ENCODE measurements around the gene TMEM178B.
A peak's percentile ranks its signal among the peaks of the same experiment; 100 is the strongest.
"Not testable (repeated sequence)": the region's sequence is repeated elsewhere in the genome, so short reads cannot be mapped to it uniquely, and the experiment has no call there.

The TMEM178B gene

DNA sequence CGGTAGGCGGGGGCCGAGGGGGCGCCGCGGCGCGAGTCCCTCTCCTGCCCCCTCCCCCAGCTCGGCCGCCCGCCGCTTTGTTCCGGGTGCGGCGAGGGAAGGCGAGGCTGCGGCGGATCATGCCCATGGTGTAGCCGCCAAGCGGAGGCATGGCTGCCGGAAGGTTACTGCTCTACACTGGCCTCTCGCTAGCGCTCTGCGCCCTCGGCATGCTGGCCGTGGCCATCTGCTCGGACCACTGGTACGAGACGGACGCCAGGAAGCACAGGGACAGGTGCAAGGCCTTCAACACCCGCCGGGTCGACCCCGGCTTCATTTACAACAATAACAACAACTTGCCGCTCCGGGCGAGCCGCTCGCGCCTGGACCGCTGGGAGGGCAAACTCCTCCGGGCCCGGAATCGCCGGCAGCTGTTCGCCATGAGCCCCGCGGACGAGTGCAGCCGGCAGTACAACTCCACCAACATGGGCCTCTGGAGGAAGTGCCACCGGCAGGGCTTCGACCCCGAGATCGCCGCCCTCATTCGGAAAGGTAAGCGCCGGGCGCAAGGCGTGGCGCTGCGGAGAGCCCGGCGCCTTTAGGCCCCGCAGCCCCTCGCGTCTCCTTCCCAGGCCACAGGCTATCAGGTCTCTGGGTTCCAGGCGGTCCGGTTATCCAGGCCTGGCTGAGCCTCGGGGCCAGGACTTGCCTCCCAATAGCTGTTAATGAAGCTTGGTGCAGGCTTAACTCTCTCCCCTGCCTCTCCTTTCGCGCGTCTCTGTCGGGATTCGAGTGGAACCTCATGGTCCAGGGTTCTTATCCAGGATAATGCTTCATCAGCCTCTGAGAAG is 513 bp downstream of the TMEM178B start:
- peak; percentile 12 for DNase-seq

DNA sequence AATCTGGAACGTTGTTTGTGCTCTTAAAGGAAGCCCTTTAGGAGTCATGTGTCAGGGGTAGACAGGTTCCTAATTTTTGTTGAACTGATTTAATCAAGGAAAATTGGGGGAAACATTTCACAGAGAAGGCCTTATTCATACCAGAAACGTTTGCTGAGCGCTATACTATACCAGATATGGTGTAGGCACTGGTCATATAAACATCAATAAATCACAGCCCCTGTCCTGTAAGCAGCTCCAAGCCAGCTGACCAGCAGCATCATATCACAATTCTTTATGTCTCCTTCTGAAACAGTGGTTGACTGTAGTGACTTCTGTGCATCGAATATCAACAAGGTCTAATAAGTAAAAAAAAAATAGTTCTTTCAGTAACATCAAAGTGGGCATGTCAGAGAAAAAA is 1.1 kb downstream of the TMEM178B start:
- DNase-seq, result no peak

DNA sequence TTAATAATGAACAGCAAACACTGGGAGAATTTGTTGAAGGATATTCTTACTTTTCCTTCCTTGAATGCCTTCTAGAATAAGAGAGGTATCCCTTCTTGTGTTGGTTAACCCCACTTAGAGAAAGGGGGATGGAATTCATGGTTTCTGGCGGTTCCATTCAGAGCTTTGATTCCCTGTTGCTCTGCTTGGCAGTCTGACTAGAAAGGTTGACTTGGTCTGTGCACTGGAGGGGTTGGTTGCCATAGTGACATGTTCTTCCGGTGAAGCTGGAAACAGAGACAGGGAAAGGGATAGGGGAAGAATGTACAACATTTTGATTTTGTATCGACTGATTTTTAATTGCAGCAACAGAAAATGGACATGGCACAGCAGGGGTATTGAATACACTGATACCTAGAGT is 2.5 kb downstream of the TMEM178B start:
- DNase-seq, result peak; percentile 36

DNA sequence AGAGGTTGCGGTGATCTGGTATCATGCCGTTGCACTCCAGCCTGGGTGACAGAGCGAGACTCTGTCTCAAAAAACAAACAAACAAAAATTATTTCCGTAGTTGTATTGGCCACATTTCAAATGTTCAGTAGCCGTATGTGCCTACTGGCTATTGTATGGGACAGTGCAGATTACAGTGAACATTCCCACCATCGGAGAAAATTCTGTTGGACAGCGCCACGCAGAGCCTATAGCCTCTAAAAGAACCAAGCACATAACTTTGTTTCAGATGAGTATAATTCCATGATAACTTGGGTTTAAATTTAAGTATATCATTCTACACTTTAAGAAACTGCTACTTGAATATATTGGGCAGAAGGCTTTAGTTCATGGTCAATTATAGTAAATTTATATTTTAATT is 5.4 kb downstream of the TMEM178B start:
- no peak for DNase-seq

DNA sequence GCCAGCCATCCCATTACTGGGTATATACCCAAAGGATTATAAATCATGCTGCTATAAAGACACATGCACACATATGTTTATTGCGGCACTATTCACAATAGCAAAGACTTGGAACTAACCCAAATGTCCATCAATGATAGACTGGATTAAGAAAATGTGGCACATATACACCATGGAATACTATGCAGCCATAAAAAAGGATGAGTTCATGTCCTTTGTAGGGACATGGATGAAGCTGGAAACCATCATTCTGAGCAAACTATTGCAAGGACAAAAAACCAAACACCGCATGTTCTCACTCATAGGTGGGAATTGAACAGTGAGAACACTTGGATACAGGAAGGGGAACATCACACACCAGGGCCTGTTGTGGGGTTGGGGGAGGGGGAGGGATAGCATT is 15.6 kb downstream of the TMEM178B start:
- not testable (repeated sequence) for DNase-seq

DNA sequence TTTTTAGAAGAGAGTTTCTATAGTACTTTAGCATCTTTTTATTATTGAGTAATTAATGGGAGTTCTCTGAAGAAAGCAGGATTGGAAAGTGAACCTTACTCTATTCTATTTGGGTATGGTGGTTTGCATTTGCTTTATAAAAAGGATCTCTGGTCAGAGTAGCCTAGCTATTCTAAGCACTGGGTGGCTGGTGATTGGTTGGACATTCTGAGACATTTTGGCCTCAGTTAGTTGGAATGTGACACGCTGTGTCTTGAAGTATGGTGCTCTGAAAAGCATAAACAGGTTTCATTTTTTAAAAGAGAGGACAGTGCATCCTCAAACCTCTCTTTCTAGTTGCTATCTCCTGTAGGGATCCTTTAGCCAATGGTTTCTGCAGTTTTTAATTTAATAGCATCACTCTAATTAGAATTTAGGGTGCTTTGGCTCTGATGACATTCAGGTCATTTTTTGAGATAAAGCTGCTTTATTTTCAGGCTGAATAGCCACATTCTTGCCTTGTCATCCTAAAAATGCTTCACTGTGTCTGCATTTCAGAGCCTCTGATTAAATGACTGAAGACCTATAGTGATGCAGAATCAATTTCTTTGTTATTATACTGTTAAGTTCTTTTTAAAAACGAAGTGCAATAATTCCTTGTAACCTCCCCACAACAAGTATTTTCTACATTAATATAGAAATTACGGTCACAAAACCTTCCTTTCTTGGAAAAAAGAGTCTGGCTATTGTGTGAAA is 20.6 kb downstream of the TMEM178B start:
- DNase-seq, result no peak

DNA sequence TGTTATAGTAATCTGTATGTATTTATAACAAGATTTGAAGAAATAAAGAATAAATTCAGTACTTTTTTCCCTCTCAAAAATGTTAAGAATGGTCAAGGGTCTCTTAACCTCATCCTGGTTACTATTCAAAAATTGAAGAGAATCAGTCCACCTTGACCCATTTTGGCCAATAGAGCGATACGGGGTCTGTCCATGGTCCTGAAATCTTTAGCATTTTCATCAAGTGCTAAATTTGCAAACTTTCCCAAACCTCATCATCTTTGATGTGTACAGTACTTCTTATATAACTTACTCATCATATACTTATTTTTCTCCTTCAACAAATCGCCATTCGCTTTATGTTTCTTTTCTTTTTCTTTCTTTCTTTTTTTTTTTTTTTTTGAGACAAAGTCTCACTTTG is 23.6 kb downstream of the TMEM178B start:
- DNase-seq, result no peak

DNA sequence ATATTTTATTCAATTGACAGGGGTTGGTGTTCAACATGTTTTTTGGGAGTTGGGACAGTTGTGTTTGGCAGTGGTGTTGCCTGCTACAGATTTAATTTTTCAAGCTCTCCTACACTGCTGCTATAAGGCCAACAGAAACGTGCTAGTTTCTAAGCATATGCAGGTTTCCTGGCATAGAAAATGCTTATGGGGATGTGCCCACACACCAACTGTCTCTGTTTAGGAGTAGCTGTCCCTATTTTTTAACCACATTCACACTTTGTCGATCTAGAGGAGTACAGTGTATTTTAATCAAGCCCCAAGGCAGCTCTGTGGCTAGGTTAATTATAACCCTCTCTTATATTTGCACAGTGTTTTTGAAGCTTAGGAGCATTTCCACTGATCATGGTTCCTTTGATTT is 28.6 kb downstream of the TMEM178B start:
- DNase-seq, result no peak

DNA sequence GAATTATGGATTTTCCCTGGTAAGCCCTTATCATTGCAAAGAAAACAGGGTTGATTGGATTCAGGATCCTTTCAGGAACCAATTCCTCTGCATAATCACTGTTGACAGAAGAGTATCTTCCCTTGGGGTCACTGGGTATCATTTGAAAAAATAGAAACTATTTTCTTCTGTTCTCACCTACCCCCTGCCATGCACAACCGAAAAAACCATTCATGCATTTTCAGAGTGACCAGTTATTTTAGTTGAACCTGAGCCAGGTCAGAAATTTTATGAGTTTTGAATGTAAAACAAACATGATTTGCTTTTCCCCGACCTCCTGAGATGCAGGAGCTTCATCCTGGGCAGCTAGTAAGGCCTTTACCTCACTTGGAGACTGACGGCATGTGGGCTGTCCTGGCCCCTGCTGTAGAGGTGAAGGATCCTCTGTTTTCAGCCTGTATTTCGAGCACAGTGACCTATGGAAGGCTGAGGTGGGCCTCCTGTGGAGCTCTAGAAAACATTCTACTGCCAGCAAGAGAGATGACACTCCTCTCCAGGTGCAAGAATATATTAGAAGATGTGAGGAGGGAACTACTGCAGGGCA is 30.1 kb downstream of the TMEM178B start:
- DNase-seq, result no peak

DNA sequence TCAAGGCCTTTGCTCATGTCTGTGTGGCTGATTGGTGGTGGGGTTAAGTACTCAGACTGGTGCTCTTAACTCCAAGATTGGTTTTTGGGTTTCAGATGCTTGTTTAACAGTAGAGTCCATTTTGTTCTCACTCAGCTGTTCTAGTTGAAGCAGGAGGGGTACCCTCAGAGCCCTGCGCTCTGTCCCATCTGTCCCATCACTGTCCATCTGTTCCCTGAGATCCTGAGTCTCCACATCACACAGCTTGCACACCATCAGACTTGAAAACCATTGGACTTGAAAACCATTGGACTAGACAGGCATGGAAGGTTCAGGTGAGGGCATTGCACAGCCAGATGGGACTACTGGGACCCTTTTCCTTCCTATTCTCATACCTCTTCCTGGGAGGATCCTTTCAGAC is 39.3 kb downstream of the TMEM178B start:
- no peak for DNase-seq

DNA sequence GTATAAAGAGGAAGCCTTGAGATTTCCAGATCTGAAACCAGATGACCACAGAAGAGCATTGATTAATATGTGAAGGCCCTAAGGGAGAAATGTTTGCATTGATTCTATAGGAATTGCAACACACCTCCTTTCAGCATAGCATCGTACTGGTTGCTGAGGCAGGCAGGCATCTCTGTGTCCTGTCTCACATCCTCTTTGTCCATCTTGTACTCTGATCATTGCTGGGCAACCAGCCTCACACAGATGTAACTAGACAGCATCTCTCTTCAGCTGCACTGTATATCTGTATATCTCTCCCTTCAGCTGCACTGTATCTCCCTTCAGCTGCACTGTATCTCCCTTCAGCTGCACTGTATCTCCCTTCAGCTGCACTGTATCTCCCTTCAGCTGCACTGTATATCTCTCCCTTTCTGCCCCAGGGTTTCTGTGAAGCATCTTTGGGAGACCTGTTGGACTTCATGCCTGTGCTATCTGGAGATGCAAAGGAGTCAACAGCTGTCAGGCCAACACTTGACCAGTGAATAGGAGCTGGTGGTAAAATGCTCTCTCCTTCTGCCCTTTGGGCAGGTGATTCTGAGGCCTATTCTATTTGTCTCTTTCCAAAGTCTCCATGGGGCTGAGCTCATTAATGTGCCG is 40.3 kb downstream of the TMEM178B start:
- no peak for DNase-seq

DNA sequence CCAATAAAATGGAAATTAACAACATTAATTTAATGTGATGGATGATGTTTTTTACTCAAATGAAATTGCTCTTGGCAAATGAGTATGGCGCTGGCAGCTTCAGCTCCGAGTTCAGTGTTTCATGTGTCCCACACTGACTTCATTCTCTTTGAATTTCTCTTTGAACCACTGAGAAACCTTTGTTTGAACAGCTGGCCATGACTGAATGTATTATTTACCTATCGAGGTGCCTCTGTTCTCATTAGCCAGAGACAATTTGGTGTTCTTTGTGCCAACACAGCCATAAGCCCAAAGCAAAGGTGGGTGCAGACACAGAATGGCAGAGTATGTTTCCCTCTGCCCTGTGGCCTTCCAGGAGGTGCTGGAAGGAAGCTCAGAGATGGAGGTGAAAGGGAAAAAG is 42.1 kb downstream of the TMEM178B start:
- no peak for DNase-seq

DNA sequence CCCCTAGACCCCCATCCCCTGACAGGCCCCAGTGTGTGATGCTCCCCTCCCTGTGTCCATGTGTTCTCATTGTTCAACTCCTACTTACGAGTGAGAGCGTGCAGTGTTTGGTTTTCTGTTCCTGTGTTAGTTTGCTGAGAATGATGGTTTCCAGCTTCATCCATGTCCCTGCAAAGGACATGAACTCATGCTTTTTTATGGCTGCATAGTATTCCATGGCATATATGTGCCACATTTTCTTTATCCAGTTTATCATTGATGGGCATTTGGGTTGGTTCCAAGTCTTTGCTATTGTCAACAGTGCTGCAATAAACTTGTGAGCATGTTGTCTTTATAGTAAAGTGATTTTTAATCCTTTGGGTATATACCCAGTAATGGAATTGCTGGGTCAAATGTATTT is 42.8 kb downstream of the TMEM178B start:
- DNase-seq, result not testable (repeated sequence)

DNA sequence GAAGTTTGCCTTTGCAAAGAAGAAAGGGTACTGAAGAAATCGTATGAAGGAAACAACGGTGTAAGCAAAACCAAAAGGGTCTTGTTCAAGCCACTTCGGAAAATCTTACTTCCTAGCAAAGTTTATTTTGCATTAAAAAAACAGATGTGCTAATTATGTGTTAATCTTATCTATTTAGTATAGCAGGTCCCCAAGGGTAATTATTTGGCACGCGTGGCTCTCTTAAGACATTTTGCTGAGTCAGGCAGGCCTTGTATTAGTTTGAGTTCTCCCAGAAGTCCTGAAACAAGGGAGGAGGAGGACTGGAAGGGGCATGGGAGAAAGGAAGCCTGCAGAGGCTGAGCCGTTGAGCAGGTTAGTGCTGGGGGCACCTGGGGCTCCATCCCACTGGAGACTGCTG is 44.9 kb downstream of the TMEM178B start:
- no peak for DNase-seq

DNA sequence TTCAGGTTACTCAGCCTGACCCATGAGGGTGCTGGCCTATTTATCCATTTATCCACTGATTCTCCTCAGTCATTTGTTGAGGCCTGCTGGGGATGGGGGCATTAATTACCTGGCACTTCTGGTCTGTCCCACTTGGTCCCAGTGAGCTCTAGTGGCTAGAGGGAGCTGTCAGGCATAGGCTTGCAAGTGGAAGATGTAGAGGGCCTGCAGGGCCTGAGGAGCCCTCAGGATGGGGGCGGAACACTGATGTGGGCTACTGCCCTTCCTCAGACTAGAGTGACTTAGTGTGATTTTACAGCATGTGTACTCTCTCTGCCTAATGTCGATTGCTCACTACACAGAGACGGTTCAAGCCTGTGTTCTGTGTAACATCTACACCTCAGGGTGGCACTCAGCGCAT is 45.3 kb downstream of the TMEM178B start:
- no peak for DNase-seq

DNA sequence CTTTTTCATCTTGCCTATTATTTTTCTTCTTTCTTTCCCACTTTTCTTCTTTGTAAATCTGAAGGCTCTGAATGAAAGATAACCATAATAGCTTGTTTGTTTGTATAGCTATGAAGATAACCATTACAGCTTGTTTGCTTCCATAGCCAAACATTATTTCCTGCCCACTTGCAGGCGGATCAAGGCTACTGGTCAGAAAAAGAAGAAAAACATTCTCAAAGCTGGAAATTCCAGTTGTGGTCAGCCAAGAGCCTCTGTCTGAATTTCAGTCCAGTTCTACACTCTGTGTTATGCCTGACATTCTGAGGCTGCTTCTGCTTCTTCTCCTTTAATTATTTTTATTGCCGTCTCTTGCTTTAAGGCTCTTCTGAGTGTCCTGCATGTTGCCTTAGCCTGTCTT is 48.9 kb downstream of the TMEM178B start:
- no peak for DNase-seq

DNA sequence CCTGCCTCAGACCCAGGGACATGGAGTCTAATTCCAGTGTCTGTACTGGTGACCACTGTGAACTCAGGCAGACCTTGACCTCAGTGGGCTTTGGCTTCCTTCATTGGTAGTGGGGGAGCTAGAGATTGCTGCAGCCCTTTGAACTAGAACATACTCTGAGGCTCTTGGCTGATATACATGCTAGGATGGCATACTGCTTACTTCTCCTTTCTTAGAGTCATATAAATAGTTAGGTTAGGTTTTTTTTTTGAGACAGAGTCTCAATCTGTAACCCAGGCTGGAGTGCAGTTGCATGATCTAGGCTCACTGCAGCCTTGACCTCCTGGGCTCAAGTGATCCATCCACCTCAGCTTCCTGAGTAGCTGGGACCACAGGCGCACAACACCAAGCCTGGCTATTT is 49.7 kb downstream of the TMEM178B start:
- no peak for DNase-seq

DNA sequence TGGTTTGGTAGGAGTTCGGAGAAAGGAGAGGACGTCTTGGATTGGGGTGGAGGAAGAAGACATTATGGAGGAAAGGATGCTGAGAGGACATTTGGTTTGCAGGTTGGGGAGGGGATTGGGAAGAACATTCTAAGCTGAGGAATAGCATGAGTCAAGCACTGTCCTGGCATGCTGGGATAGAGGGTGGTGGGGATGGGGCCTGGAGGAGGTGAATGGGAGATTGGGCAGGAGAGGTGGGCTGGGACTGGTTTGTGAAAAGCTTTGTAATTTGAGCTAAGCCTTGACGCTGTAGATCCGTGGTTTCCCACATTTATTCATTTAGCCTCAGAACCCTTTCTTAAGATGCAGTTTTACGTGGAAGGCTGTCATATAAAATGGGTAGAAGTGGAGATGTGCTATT is 52.2 kb downstream of the TMEM178B start:
- DNase-seq, result no peak

DNA sequence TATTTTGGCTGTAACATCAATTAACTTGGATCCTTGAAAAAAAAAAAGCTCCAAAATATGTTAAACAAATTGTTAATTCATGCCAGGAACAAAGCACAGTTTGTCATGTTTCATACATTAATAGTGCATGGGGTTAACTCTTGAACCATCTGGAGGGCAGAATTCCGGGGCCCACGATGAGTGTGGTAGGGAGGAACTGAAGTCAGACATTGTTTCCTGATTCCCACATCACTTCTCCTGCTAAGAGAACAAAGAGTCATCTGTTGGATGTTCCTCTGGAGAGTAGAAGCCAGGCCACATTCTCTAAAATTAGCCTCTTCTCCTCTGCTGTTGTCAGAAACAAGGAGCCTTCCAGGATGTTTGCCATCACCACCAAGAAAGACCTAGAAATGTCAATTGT is 54.6 kb downstream of the TMEM178B start:
- DNase-seq, result no peak

DNA sequence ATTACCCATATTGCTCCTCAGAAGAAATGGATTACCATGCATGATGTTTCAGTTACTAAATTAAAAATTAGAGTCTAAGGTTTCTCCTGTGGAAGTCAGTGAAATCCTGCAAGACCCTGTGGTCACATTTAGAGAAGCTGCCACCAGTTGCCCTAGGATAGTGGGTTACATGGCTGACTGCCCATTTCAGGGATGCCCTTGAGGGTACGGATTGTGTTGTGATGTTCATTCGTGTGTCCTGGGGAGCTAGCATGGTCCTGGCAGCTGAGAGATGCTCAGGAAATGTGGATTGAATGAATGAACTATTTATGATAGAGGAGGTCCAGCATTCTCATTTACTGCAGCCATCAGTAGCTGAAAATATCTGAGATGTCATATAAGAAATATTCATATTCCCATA is 55.1 kb downstream of the TMEM178B start:
- DNase-seq, result no peak

DNA sequence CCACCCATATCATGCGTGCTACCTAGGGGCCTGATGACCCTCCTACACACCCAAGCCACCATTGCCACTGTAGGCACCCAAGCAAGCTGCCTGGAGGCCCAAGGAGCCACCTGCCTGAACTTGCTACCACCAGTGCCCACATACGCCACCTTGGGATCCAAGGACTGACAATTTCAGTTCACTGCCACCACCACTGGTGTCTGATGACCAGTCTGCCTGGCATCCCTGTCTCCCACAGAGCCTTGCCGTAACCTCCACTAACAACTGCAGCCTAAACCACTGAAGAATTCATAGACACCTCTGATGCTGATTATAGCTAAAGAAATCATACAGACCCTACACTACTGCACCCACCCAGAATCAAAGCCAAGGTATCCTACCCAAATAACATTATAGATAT is 58.8 kb downstream of the TMEM178B start:
- no peak for DNase-seq

DNA sequence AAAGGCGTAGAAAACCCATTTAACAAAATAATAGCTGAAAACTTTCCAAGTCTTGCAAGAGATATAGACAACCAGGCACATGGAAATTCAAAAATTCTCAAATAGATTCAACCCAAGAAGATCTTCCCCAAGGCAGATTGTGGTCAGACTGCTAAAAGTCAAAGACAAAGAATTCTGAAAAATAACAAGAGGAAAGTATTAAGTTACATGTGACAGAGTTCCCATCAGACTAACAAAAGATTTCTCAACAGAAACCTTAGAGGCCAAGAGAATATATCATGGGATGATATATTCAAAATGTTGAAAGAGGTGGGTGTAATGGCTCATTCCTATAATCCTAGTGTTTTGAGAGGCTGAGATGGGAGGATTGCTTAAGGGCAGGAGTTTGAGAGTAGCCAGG is 59.8 kb downstream of the TMEM178B start:
- no peak for DNase-seq

DNA sequence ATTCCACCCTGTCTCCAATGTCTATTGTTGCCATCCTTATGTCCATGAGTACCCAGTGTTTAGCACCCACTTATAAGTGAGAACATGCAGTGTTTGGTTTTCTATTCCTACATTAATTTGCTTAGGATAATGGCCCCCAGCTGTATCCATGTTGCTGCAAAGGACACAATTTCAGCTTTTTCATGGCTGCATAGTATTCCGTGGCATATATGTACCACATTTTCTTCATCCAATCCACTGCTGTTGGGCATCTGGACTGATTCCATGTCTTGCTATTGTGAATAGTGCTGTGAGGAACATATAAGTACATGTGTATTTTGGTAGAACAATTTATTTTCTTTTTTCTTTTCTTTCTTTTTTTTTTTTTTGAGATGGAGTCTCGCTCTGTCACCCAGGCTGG is 68.2 kb downstream of the TMEM178B start:
- DNase-seq, result no peak

Data from NCI-H1694 treated with DMSO at 0.1 percent for 48 hours (cell line).